ENCODE data around the gene ANKRD1.

The ANKRD1 gene

DNA sequence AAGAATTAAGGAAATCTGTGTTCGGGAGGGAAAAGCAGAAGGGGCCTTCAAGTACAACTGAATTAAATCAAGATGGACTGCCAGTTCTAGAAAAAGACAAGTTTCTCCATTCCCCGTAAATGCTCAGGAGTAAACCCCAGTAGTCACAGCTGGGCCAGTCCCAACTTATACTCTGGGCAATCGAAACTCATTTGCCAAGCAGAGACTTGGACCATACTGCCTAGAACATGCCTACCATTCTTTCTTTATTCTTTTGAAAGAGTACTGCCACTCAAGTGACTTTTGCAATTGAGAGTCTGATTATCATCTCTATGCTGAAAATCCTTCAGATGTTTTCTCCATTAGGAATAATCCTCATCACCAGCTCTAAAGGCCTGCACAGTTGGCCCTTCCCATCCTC lies 27.7 kb downstream of the ANKRD1 start:
- ChIA-PET POLR2A (ENCODE audit: low non-redundant PET) (no interaction called here), CTCF (interaction anchor here (1.9 kb wide), 1 partner anchor 13 kb away, joined by 6 read pairs; no protein-coding TSS in a partner anchor)
- H3K27ac ChIP-seq: no peak overlapping the region
- no peak for DNase-seq (ENCODE audit: low spot score)
- no peak for TF ChIP-seq CTCF (conservative IDR thresholded peaks at IDR 0.05; ENCODE audit: low read depth)

GRCh38 chr10:90890347-90890746 lies 30.5 kb downstream of the ANKRD1 start:
- no peak overlapping the region for H3K27ac ChIP-seq
- POLR2A ChIA-PET (ENCODE audit: low non-redundant PET): no interaction called here
- no peak for TF ChIP-seq CTCF (conservative IDR thresholded peaks at IDR 0.05; ENCODE audit: low read depth)
- no peak for DNase-seq (ENCODE audit: low spot score)
- CTCF ChIA-PET: interaction anchor here (0.7 kb wide), 1 partner anchor 11 kb away, joined by 5 read pairs; no protein-coding TSS in a partner anchor

DNA sequence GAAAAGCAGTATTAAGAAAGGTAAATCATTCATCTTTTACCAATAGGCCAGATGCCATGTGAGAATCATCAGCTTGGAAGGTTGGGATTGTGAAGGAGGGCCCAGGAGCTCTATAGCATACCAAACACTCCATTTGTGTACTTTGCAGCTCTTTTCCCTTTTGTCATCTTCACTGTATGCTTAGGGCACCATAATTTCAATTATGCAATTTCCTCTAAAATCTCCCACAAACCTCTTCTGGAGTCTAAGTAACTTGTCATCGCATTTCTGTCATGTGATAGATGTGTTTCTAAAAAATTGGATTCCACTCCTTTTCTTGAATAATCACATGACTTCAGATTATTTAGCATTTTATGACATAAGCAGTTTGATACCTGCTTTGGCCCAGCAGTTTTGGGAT lies 31.3 kb downstream of the ANKRD1 start:
- TF ChIP-seq CTCF (conservative IDR thresholded peaks at IDR 0.05; ENCODE audit: low read depth): no peak
- no peak overlapping the region for H3K27ac ChIP-seq
- no peak for DNase-seq (ENCODE audit: low spot score)
- ChIA-PET POLR2A (ENCODE audit: low non-redundant PET) (no interaction called here), CTCF (interaction anchor here (1.2 kb wide), 1 partner anchor 22 kb away, joined by 3 read pairs; no protein-coding TSS in a partner anchor)

DNA sequence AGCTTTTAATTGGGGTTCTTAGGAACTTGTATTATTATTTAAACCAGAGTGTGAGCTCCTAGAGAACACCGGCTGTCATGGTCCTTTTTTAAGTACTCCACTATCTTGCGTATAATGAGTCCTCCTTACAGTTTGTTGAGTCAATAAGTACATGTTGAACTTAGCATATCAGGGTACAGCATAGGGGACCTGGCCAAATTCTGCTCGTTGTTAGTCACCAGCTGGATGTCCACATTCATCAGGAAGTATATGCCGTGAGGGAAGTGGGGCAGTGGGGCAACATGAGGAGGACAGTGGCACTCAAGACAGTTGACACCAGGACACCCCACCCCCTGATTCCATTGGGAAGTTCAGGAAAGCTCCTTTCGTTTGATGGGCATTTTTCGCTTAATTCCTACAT lies 32.5 kb downstream of the ANKRD1 start:
- POLR2A ChIA-PET (ENCODE audit: low non-redundant PET): no interaction called here
- no peak overlapping the region for H3K27ac ChIP-seq
- TF ChIP-seq CTCF (conservative IDR thresholded peaks at IDR 0.05; ENCODE audit: low read depth): no peak
- CTCF ChIA-PET: interaction anchor here (0.6 to 1.2 kb wide), 7 partner anchors 9 to 862 kb away, joined by 3 to 9 read pairs (median 3); no protein-coding TSS in a partner anchor
- DNase-seq (ENCODE audit: low spot score): no peak

DNA sequence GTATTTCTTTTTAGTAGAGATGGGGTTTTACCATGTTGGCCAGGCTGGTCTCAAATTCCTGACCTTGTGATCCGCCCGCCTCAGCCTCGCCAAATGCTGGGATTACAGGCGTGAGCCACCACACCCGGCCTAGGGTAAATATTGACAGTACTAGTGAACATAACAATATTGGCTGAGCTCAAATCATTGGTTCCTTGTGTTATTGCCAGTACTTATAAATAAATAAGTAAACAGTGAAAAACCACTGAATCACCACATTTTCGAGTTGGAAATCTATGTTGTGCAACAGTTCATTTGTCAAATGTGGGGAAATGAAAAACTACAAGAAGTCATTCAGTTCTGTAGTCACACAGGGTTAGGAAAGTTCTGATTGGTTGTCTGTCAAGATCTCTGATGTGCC lies 33.3 kb downstream of the ANKRD1 start:
- no peak overlapping the region for H3K27ac ChIP-seq
- no peak for TF ChIP-seq CTCF (conservative IDR thresholded peaks at IDR 0.05; ENCODE audit: low read depth)
- CTCF ChIA-PET: interaction anchor here (0.6 to 1.2 kb wide), 3 partner anchors 8 to 482 kb away, joined by 3 to 9 read pairs (median 5); no protein-coding TSS in a partner anchor
- POLR2A ChIA-PET (ENCODE audit: low non-redundant PET): no interaction called here
- no peak for DNase-seq (ENCODE audit: low spot score)

DNA sequence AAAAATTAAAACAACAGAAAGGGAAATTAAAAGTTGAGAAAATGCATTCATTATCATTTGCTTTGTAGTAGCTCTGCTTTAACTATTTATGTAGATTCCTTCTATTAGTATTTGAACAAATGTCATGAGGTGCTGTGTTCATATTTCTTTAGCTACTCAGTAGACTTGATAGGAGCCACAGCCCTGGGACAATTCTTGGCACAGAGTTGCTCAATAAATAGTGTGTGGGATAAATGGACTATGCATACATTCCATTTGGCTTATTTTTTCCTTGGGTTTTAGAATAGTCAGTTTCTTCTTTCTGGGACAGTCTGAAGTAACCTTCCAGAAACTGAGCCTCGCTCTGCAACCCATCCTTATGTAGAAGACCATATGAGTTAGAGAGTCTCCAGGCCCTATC lies 35.7 kb downstream of the ANKRD1 start:
- H3K27ac ChIP-seq: no peak overlapping the region
- DNase-seq (ENCODE audit: low spot score): no peak
- TF ChIP-seq CTCF (conservative IDR thresholded peaks at IDR 0.05; ENCODE audit: low read depth): no peak
- ChIA-PET POLR2A (ENCODE audit: low non-redundant PET) (no interaction called here), CTCF (no interaction called here)

- H3K27ac ChIP-seq: no peak overlapping the region
- ChIA-PET POLR2A (ENCODE audit: low non-redundant PET) (no interaction called here), CTCF (no interaction called here)
- no peak for TF ChIP-seq CTCF (conservative IDR thresholded peaks at IDR 0.05; ENCODE audit: low read depth)
- DNase-seq (ENCODE audit: low spot score): no peak
These were observed 36.5 kb downstream of the ANKRD1 start for GRCh38 chr10:90884431-90884830.

All from RWPE1 (cell line).